K562 (cell line): ENCODE measurements around the gene SPATA19. TPM values are rescaled to one million over a fixed set of nuclear protein-coding genes. Genes with fewer than 3 reads are reported as not detected.

Experiments used
- ATAC-seq: fragments of 200-7000 bp; cut with Tn5 transposase; 3 replicates; pipeline ENCODE4 v1.9.1; 2020; ENCODE audit warnings: moderate library complexity
- BruUV-seq: library from RNA; stranded (reverse); fragments of 400-500 nt; replicated peaks from 2 replicates; lab custom pipeline; 2021; lab: Mats Ljungman, UMichigan
- CTCF ChIA-PET: fragments of 300-600 bp; formaldehyde crosslinking; extraction: SDS; loops from one replicate; lab custom pipeline; 2021; ENCODE audit warnings: low intra/inter-chr PET ratio; lab: Yijun Ruan, JAX
- POLR2A ChIA-PET: fragments of 300-600, 350-650 bp; sonication (Branson Sonifier 250); formaldehyde crosslinking; extraction: SDS; loops from one replicate; lab custom pipeline; 2021; ENCODE audit warnings: antibody characterized with exemption, inconsistent platforms; lab: Yijun Ruan, JAX
- DNase-seq, 4 experiments: peaks; one replicate each; pipeline versions ENCODE4 v3.0.0 to v3.0.0-alpha.2; 2011 to 2018; ENCODE audit warnings: low spot score in 3 of 4, mixed read lengths in 3 of 4; ENCODE audit errors: extremely low read depth in 1 of 4
- FAIRE-seq: peaks from 2 replicates; lab custom pipeline; 2011; peaks lifted over from hg19 to GRCh38; lab: Jason Lieb, UNC
- H2AFZ ChIP-seq: 2 replicates; pipeline ENCODE4 v1.6.0; 2011; ENCODE audit warnings: low read depth, low read length, control low read depth, inconsistent platforms
- H3K27ac ChIP-seq: fragments of 200-600 bp; 3 replicates; pipeline ENCODE4 v1.8.0; 2011; ENCODE audit warnings: low read depth, mild to moderate bottlenecking, control low read depth, inconsistent platforms, low read length, moderate library complexity, mixed read lengths; ENCODE audit errors: extremely low read depth
- H3K27me3 ChIP-seq, 2 experiments: fragments of 300-600 bp in 1 of 2; 2 replicates in 1 of 2; 3 replicates in 1 of 2; pipeline versions ENCODE4 v1.6.0 to v1.8.0; 2011; ENCODE audit warnings: inconsistent platforms in 2 of 2, low read length in 2 of 2, mild to moderate bottlenecking in 1 of 2, mixed read lengths in 1 of 2, moderate library complexity in 1 of 2; ENCODE audit not compliant: control insufficient read depth in 2 of 2, insufficient read depth in 2 of 2
- H3K36me3 ChIP-seq: fragments of 300-600 bp; 3 replicates; pipeline ENCODE4 v1.8.0; 2011; ENCODE audit warnings: mild to moderate bottlenecking, low read length, inconsistent platforms; ENCODE audit not compliant: control insufficient read depth, insufficient read depth
- H3K4me1 ChIP-seq, 2 experiments: fragments of 200-600 bp in 1 of 2; replicated peaks in 1 of 2; 2 replicates in 1 of 2; 3 replicates in 1 of 2; pipeline versions ENCODE4 v1.5.1 to v1.8.0; 2011; ENCODE audit warnings: inconsistent platforms in 2 of 2, low read length in 2 of 2, mild to moderate bottlenecking in 1 of 2, mixed read lengths in 1 of 2, moderate library complexity in 1 of 2; ENCODE audit not compliant: control insufficient read depth in 2 of 2, insufficient read depth in 2 of 2
- H3K4me2 ChIP-seq: 2 replicates; pipeline ENCODE4 v1.6.1; 2011; ENCODE audit warnings: low read length, control low read depth, inconsistent platforms, mixed read lengths; ENCODE audit not compliant: insufficient read depth
- H3K4me3 ChIP-seq: fragments of 200-600 bp; sonication (generic), shearing (Covaris generic); 2 replicates; pipeline ENCODE4 v1.5.1; 2016; ENCODE audit warnings: control low read depth, inconsistent platforms
- H3K79me2 ChIP-seq: fragments of 200-600 bp; 3 replicates; pipeline ENCODE4 v1.8.0; 2011; ENCODE audit warnings: low read length, inconsistent platforms; ENCODE audit not compliant: control insufficient read depth, insufficient read depth
- H3K9ac ChIP-seq, 2 experiments: 2 replicates each; pipeline versions ENCODE4 v1.6.0 to v1.6.1; 2011; ENCODE audit warnings: low read depth in 2 of 2, low read length in 2 of 2, control low read depth in 1 of 2, inconsistent platforms in 1 of 2, mild to moderate bottlenecking in 1 of 2, mixed read lengths in 1 of 2; ENCODE audit not compliant: insufficient read depth in 1 of 2
- H3K9me1 ChIP-seq: one replicate; pipeline ENCODE4 v1.6.0; 2011; ENCODE audit warnings: inconsistent platforms, mild to moderate bottlenecking, low read length, moderate library complexity; ENCODE audit not compliant: control insufficient read depth, insufficient read depth
- H3K9me3 ChIP-seq: replicated peaks from 2 replicates; pipeline ENCODE4 v1.5.1; 2011; ENCODE audit warnings: low read depth, low read length, inconsistent platforms; ENCODE audit not compliant: control insufficient read depth, insufficient read depth
- H4K20me1 ChIP-seq: replicated peaks from 2 replicates; pipeline ENCODE4 v1.6.1; 2011; ENCODE audit warnings: low read length, inconsistent platforms, mixed read lengths; ENCODE audit not compliant: control insufficient read depth, insufficient read depth
- FOS ChIP-seq: IDR thresholded peaks from 3 replicates; pipeline ENCODE4 v1.6.1; 2011; ENCODE audit not compliant: insufficient read length; ENCODE audit errors: extremely low read depth
- FOXJ3 ChIP-seq: sonication (generic); formaldehyde crosslinking; IDR thresholded peaks from 2 replicates; pipeline ENCODE4 v1.4.0; 2020; ENCODE audit warnings: mild to moderate bottlenecking, missing genetic modification reagents
- KDM4B ChIP-seq, 2 experiments: fragments of 450-650 bp in 1 of 2; sonication (generic) in 1 of 2; IDR thresholded peaks; 2 replicates each; pipeline ENCODE4 v1.6.1; 2016 to 2017; ENCODE audit warnings: borderline replicate concordance in 2 of 2, antibody characterized with exemption in 1 of 2, low read depth in 1 of 2, mild to moderate bottlenecking in 1 of 2
- NCOA4 ChIP-seq: fragments of 450-650 bp; IDR thresholded peaks from 2 replicates; pipeline ENCODE4 v1.6.1; 2018; ENCODE audit warnings: mild to moderate bottlenecking; ENCODE audit not compliant: partially characterized antibody
- PHF8 ChIP-seq: fragments of 200-600 bp; sonication (generic); IDR thresholded peaks from 2 replicates; pipeline ENCODE4 v1.6.1; 2012; ENCODE audit warnings: mixed run types, mild to moderate bottlenecking, inconsistent platforms, low read length, moderate library complexity, borderline replicate concordance
- RB1 ChIP-seq: fragments of 450-650 bp; IDR thresholded peaks from 2 replicates; pipeline ENCODE4 v1.6.1; 2017; ENCODE audit warnings: low read depth, mild to moderate bottlenecking
- SMARCE1 ChIP-seq: fragments of 450-650 bp; IDR thresholded peaks from 2 replicates; pipeline ENCODE4 v1.7.1; 2016; ENCODE audit warnings: mild to moderate bottlenecking
- TRIM28 ChIP-seq: fragments of 450-650 bp; IDR thresholded peaks from 2 replicates; pipeline ENCODE4 v1.6.1; 2017
- U2AF1 ChIP-seq: fragments of 200-400 bp; formaldehyde crosslinking; optimal IDR thresholded peaks from 2 replicates; pipeline ENCODE3; 2017; ENCODE audit warnings: mild to moderate bottlenecking, low read depth, low read length, moderate library complexity
- USF2 ChIP-seq: sonication (generic); formaldehyde crosslinking; IDR thresholded peaks from 2 replicates; pipeline ENCODE4 v1.5.0; 2020; ENCODE audit warnings: missing genetic modification reagents
- ZNF512 ChIP-seq: IDR thresholded peaks from 2 replicates; pipeline ENCODE4 v1.6.1; 2016; ENCODE audit warnings: missing genetic modification characterization, missing compliant biosample characterization
- WGBS: fragments of 100-300 bp; shearing (Covaris generic); methylation state at CpG from one replicate; pipeline ENCODE4 v1.1.6; 2016; ENCODE audit warnings: low coverage, mixed read lengths; ENCODE audit not compliant: insufficient coverage; ENCODE audit errors: missing lambda C conversion rate; 5-methylcytosine and 5-hydroxymethylcytosine counted together
- in situ Hi-C: fragments of 300-500 bp; cut with MboI; formaldehyde crosslinking; loops from 4 replicates; pipeline ENCODE4 v1.15.0; 2018; ENCODE audit warnings: inconsistent platforms, mixed read lengths
- intact Hi-C: fragments of 100-400 bp; cut with micrococcal nuclease; formaldehyde crosslinking; loops from 2 replicates; pipeline ENCODE4 v1.14.2; 2022
- polyA plus RNA-seq, 8 experiments: library from polyadenylated mRNA; depleted of rRNA in 4 of 8; stranded (reverse) in 5 of 8; unstranded in 3 of 8; fragments of >200 nt; fragmentation: Nextera tagmentation in 2 of 8; fragmentation: Illumina TruSeq in 1 of 8; extraction: Ambion mirVana in 2 of 8; extraction: Trizol in 1 of 8; gene quantifications; 2 replicates each; pipeline versions ENCODE4 v1.2.1 to v1.2.3, GENCODE V29; 2011 to 2014; ENCODE audit warnings: inconsistent platforms in 1 of 8, missing spikeins in 1 of 8
- total RNA-seq, 7 experiments: library from RNA; depleted of rRNA in 6 of 7; stranded (reverse); fragments of >200 nt in 6 of 7; fragmentation: Illumina TruSeq in 2 of 7; extraction: Trizol in 2 of 7; gene quantifications; 2 replicates each; pipeline versions ENCODE4 v1.2.1 to v1.2.3, GENCODE V29; 2011 to 2021; ENCODE audit warnings: low replicate concordance in 1 of 7

SPATA19 gene
- total and polyA plus RNA-seq, 9 of the 15 experiments (the other 6 are each of a cell fraction or from before 2014, with no cell fraction given): not detected

GRCh38 chr11:133803026-133803425 is 42.3 kb downstream of the SPATA19 start (continued):
- TF ChIP-seq ZNF512 (tag) (no peak), FOXJ3 (CRISPR knock-in tag) (no peak), FOS (no peak), U2AF1 (no peak)

DNA sequence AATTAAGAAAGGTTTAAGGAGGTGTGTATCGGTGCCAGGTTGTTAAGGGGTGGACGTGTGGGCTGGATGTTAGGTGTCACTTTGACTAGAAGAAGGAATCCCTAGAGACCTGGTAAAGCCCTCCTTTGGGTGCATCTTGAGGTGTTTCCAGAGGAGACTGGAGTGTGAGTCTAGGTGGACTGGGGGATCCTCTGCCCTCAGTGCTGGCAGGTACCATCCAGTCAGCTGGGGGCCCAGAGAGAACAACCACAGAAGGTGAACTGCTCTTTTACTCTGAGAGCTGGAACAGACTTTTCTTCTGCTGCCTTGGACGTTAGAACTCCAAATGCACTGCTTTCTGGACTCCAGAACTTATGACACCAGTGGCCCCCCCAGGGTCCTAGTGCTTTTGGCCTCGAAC is 44.0 kb downstream of the SPATA19 start:
- CTCF ChIA-PET: interaction anchor here (0.6 kb wide), 1 partner anchor 45 kb away, joined by 3 read pairs; no protein-coding TSS in a partner anchor
- Histone ChIP-seq H3K79me2 (no peaks in the 10 kb centered on the region), H4K20me1 (no peaks in the 10 kb centered on the region), H3K27ac (no peak overlapping the region), H3K4me1 (no peaks in the 10 kb centered on the region), H3K4me2 (no peak overlapping the region), H3K9me1 (no peaks in the 10 kb centered on the region), H3K4me3 (no peak overlapping the region), H3K36me3 (no peaks in the 10 kb centered on the region), H3K9ac (no peak overlapping the region), H2AFZ (no peak overlapping the region), H3K9me3 (no peaks in the 10 kb centered on the region; the same call in 1 of the 2 replicates), H3K27me3 (no peaks in the 10 kb centered on the region)
- FAIRE-seq (no peak), DNase-seq (no peak), ATAC-seq (no peak)
- in situ Hi-C loops (no loop called here), intact Hi-C loops (no loop called here)
- no TSS peak for BruUV-seq
- POLR2A ChIA-PET: no interaction called here
- TF ChIP-seq ZNF512 (tag) (no peak), PHF8 (no peak), USF2 (CRISPR knock-in tag) (no peak), NCOA4 (no peak), SMARCE1 (no peak), RB1 (no peak), TRIM28 (no peak), KDM4B (IDR thresholded peaks at IDR 0.05; ENCODE audit: borderline replicate concordance in 2 of 2, low read depth in 1 of 2) (no peak)
- 0% methylated on average over 4 of the region's 4 CpGs for WGBS
